Stimulated activated CD8-positive, alpha-beta memory T cell treated with anti-CD3 and anti-CD28 coated beads, Interleukin-15, amount 100 ng/mL, for 48 hours (primary cell): ENCODE measurements around the gene MPO.

Source experiments
- DNase-seq, 2 donors: peaks; one replicate each; pipeline ENCODE4 v3.0.0-alpha.2; 2020; ENCODE audit warnings: low read depth in 2 of 2

The MPO gene

GRCh38 chr17:58280480-58281217, at the start of gene MPO:
MPO (minus strand) TSS chr17:58280935; CDS start chr17:58280758, 177 bp downstream.
- DNase-seq, result no peak

GRCh38 chr17:58329810-58330537, 49.2 kb upstream of the MPO start:
- peak in 1 of 2 donors; percentile 45 for DNase-seq

GRCh38 chr17:58329035-58329809, 48.5 kb upstream of the MPO start:
- peak; percentile 84 to 86 for DNase-seq

- peak; percentile 84 to 85 for DNase-seq
Observed at GRCh38 chr17:58328195-58329034, 47.7 kb upstream of the MPO start, which contains the start of gene TSPOAP1. TSPOAP1 (minus strand) TSS chr17:58328795; CDS start chr17:58327920, 875 bp downstream.

- no peak for DNase-seq
Observed at GRCh38 chr17:58327363-58328194, 46.8 kb upstream of the MPO start.

GRCh38 chr17:58326609-58327362, 46.1 kb upstream of the MPO start:
- DNase-seq, result no peak

GRCh38 chr17:58325976-58326468, 45.3 kb upstream of the MPO start:
- DNase-seq, result no peak

- no peak for DNase-seq
Observed at GRCh38 chr17:58325289-58325726, 44.6 kb upstream of the MPO start.

- no peak for DNase-seq
Observed at GRCh38 chr17:58324409-58325288, 43.9 kb upstream of the MPO start.

GRCh38 chr17:58324056-58324408, 43.3 kb upstream of the MPO start:
- DNase-seq, result no peak

GRCh38 chr17:58323366-58324055, 42.8 kb upstream of the MPO start:
- DNase-seq, result no peak

GRCh38 chr17:58322581-58323185, 41.9 kb upstream of the MPO start:
- DNase-seq, result no peak

GRCh38 chr17:58321571-58322525, 41.1 kb upstream of the MPO start:
- no peak for DNase-seq

- DNase-seq, result no peak
Observed at GRCh38 chr17:58320570-58321323, 40.0 kb upstream of the MPO start.

GRCh38 chr17:58320163-58320558, 39.4 kb upstream of the MPO start:
- no peak for DNase-seq
